Colon (tissue), 2 donors: Measurements from ENCODE around the gene TEFM.
"Not testable (repeated sequence)": the region's sequence is repeated elsewhere in the genome, so short reads cannot be mapped to it uniquely, and the experiment has no call there.

Experiments
- FAIRE-seq: peaks from 2 replicates; lab custom pipeline; 2012; peaks lifted over from hg19 to GRCh38; lab: Jason Lieb, UNC
- donor health status: control.
- donor health status: control.

The TEFM gene

GRCh38 chr17:30906101-30906911 lies at the start of gene TEFM:
Gene TEFM (minus strand): TSS chr17:30906238. CDS start chr17:30906198, 40 bp downstream.
- FAIRE-seq, result no peak

- FAIRE-seq, result no peak
Measured at GRCh38 chr17:30954046-30954830, 48.2 kb upstream of the TEFM start.

- FAIRE-seq, result no peak
Measured at GRCh38 chr17:30952638-30953393, 46.8 kb upstream of the TEFM start.

- FAIRE-seq, result no peak
Measured at GRCh38 chr17:30950669-30951399, 44.8 kb upstream of the TEFM start.

GRCh38 chr17:30950189-30950588 lies 44.2 kb upstream of the TEFM start:
- no peak for FAIRE-seq

- no peak for FAIRE-seq
Measured at GRCh38 chr17:30947796-30948195, 41.8 kb upstream of the TEFM start.

GRCh38 chr17:30942308-30943079 lies 36.5 kb upstream of the TEFM start:
- FAIRE-seq, result no peak

GRCh38 chr17:30939051-30939689 lies 33.1 kb upstream of the TEFM start:
- no peak for FAIRE-seq

GRCh38 chr17:30933966-30934365 lies 27.9 kb upstream of the TEFM start:
- no peak for FAIRE-seq

- FAIRE-seq, result not testable (repeated sequence)
Measured at GRCh38 chr17:30931582-30931981, 25.5 kb upstream of the TEFM start.

GRCh38 chr17:30930495-30930894 lies 24.5 kb upstream of the TEFM start:
- no peak for FAIRE-seq

- not testable (repeated sequence) for FAIRE-seq
Measured at GRCh38 chr17:30929861-30930260, 23.8 kb upstream of the TEFM start.

- FAIRE-seq, result no peak
Measured at GRCh38 chr17:30929081-30929633, 23.1 kb upstream of the TEFM start.

GRCh38 chr17:30928584-30928983 lies 22.5 kb upstream of the TEFM start:
- no peak for FAIRE-seq

- FAIRE-seq, result no peak
Measured at GRCh38 chr17:30927756-30928155, 21.7 kb upstream of the TEFM start.

GRCh38 chr17:30926516-30926915 lies 20.5 kb upstream of the TEFM start:
- FAIRE-seq, result no peak

- FAIRE-seq, result no peak
Measured at GRCh38 chr17:30924341-30924740, 18.3 kb upstream of the TEFM start.

- FAIRE-seq, result no peak
Measured at GRCh38 chr17:30922235-30923030, 16.4 kb upstream of the TEFM start.

GRCh38 chr17:30921544-30922196 lies 15.6 kb upstream of the TEFM start, which contains the start of gene ADAP2:
Gene ADAP2 (plus strand): TSS chr17:30921945. CDS start chr17:30922015, 70 bp downstream.
- FAIRE-seq, result no peak
